ENCODE data around the gene NUDT22. TPM values are rescaled to one million over a fixed set of nuclear protein-coding genes. Genes with fewer than 3 reads are reported as not detected.

NUDT22 gene
- total and polyA plus RNA-seq, 11 donors = 63.7 to 93.0 (median 70.3) TPM

- Histone ChIP-seq H3K4me3 (no peak overlapping the region), H3K27ac (peak overlapping the region in 1 of 12 donors; percentile 18), H3K27me3 (no peaks in the 10 kb centered on the region), H3K36me3 (peaks cover 0 to 63% (median 11%) of the 10 kb centered on the region in 9 donors), H3K9me3 (no peaks in the 10 kb centered on the region), H3K4me1 (peaks cover 0 to 32% (median 21%) of the 10 kb centered on the region in 12 donors)
- TF ChIP-seq CTCF (IDR thresholded peaks at IDR 0.05) = no peak
- TF ChIP-seq POLR2A (IDR thresholded peaks at IDR 0.05) = no peak
- no peak for DNase-seq
- WGBS, 4 donors = 69 to 80% (median 72%) methylated on average over 9 of the region's 9 CpGs
- no peak for ATAC-seq
- intact Hi-C loops (cut with DNase I) = no loop called here
Observed at GRCh38 chr11:64222651-64223000, 3.4 kb upstream of the NUDT22 start.

GRCh38 chr11:64223001-64223651, 2.9 kb upstream of the NUDT22 start:
- 71 to 81% (median 81%) methylated on average over 21 to 24 of the region's 24 CpGs for WGBS, 4 donors
- Histone ChIP-seq H3K27ac (peak overlapping the region in 2 of 12 donors; percentile 5 to 18), H3K36me3 (peaks cover 0 to 58% (median 11%) of the 10 kb centered on the region in 9 donors), H3K4me3 (no peak overlapping the region), H3K27me3 (no peaks in the 10 kb centered on the region), H3K9me3 (no peaks in the 10 kb centered on the region), H3K4me1 (peaks cover 0 to 37% (median 25%) of the 10 kb centered on the region in 12 donors)
- DNase-seq = peak in 1 of 5 donors; percentile 28
- TF ChIP-seq CTCF (IDR thresholded peaks at IDR 0.05) (no peak), POLR2A (IDR thresholded peaks at IDR 0.05) (no peak)
- intact Hi-C loops (cut with DNase I) = no loop called here
- ATAC-seq = no peak

- Histone ChIP-seq H3K4me3 (no peak overlapping the region), H3K36me3 (peaks cover 0 to 46% (median 11%) of the 10 kb centered on the region in 9 donors), H3K9me3 (no peaks in the 10 kb centered on the region), H3K27me3 (no peaks in the 10 kb centered on the region), H3K4me1 (peaks cover 0 to 47% (median 28%) of the 10 kb centered on the region in 12 donors), H3K27ac (peak overlapping the region in 2 of 12 donors; percentile 95 to 98)
- intact Hi-C loops (cut with DNase I) = loop anchor here in 1 of 10 donors (2.0 kb wide), 1 partner anchor 44 kb away; no protein-coding TSS in a partner anchor
- ATAC-seq (no peak), DNase-seq (peak in 2 of 5 donors; percentile 31)
- WGBS, 4 donors = 90 to 93% (median 92%) methylated on average over 14 to 17 of the region's 17 CpGs
- TF ChIP-seq CTCF (IDR thresholded peaks at IDR 0.05) = no peak
- no peak for TF ChIP-seq POLR2A (IDR thresholded peaks at IDR 0.05)
Observed at GRCh38 chr11:64224151-64224890, 1.8 kb upstream of the NUDT22 start.

Data from heart left ventricle (tissue), 16 donors.